NCI-H226 (cell line): ENCODE data around the gene DRC7.
"Not testable (repeated sequence)": the region's sequence is repeated elsewhere in the genome, so short reads cannot be mapped to it uniquely, and the experiment has no call there.

Experiments
- DNase-seq: peaks from one replicate; pipeline ENCODE4 v3.0.0-alpha.2; 2015

Gene DRC7

DNA sequence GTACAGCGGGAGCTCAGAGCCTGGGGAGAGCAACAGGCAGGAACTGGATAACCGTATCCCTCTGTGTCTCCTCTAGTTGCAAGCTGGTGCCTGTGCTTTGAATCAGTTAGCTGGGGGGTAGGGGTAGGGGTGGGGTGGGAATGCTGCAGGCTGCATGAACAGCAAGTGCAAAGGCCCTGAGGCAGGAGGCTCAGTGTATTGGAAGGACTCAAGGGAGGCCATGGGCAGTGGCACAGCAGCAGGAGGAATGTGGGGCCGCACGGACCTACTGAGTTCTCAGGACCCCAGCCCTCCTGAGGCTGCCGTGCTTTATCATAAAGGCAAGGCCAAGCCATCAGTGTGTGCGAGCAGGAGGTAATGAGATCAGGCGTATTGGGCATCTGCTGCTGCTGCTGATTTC is 44.2 kb downstream of the DRC7 start:
- DNase-seq: no peak

GRCh38 chr16:57739756-57740422 is 45.3 kb downstream of the DRC7 start:
- no peak for DNase-seq

GRCh38 chr16:57740423-57741071 is 45.9 kb downstream of the DRC7 start:
- DNase-seq: no peak

DNA sequence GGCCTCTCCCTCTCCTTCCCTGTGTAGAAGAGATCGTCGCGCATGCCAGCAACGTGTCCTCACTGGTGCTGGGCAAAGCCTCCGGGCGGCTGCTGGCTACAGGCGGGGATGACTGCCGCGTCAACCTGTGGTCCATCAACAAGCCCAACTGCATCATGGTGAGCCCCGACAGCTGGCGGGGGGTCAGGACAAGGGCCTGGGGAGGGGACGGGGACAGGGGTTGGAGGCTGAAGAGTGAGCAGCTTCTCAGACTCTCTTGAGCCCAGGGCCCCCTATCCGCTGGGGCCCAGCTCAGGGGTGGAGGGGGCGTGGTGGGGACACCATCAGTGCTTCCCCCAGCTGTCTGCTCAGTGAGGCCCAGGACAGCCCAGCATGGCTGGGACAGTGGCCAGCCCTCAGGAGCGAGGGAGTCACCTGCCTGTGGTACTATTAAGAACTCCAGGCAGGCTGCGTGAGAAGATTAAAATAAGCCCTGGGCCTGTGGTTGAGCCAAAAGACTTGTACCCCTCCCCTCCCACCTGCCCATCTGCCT is 47.1 kb downstream of the DRC7 start:
- no peak for DNase-seq

GRCh38 chr16:57742543-57742942 is 47.9 kb downstream of the DRC7 start:
- no peak for DNase-seq

GRCh38 chr16:57743458-57743857 is 48.9 kb downstream of the DRC7 start:
- no peak for DNase-seq

- DNase-seq: no peak
Measured at GRCh38 chr16:57743886-57744641, 49.5 kb downstream of the DRC7 start.

DNA sequence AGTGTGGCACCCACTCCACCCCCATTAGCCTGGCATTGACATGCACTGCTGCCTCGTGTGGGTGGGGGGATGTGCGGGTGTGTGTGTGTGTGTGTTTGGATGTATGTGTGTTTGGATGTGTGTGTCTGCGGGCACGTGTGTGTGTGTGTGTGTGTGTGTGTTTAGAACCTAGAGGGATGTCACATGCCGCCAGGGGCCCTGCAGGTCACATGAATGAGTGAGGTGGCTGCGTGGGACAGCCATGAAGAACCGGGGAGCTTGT is 50.0 kb downstream of the DRC7 start:
- DNase-seq: no peak

- no peak for DNase-seq
Measured at GRCh38 chr16:57745768-57746167, 51.2 kb downstream of the DRC7 start.

DNA sequence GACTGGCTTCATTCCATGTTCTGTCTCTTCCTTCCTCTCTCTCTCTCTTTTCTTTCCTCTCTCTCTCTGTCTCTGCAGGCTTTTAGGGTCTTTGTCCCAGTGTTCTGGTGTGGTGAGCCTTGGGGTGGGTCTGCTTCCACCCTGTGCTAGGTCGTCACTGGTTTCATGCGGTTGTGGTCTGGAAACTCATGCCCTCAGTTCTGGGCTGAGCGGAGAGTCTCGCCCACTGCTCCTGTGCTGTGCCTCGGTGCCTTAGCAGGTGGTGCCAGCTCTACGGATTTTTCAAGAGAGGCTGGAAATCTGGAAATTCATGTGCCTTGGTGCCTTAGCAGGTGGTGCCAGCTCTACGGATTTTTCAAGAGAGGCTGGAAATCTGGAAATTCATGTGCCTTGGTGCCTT is 51.7 kb downstream of the DRC7 start:
- DNase-seq: not testable (repeated sequence)

DNA sequence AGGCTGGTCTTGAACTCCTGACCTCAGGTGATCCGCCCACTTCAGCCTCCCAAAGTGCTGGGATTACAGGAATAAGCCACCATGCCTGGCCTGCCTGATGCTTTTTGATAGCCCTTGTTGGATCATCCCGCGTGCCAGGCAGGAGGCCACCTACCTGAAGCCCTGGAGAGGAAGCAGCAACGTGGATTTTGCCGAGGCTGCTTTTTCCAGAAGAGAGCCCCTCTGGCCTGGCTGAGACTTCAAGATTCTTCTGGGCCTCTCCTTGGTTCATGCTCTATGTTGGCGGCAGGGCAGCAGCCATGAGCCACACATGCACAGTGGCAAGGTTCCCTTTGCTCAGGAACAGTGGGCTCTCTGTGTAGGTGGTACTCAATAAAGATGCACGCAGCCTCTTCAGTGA is 52.5 kb downstream of the DRC7 start:
- DNase-seq: no peak

DNA sequence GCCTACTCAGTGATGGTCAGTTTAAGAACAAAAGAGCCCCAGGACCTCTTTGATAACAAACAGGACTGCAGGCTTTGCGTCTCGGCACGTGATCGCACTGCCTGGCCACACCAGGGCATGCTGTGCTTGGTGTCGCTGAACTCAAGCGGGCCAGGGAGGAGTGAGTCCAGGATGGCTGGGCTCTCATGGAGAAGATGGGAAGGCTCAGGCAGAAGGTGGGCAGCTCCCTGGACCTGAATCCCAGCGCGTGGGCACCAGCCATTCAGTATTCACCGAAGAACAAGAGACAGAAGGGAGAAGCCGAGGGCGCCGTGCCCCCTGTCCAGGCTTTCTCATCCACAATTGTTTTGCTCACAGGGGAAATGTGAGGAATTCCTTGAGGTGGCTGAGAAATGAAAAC is 52.9 kb downstream of the DRC7 start:
- no peak for DNase-seq

- no peak for DNase-seq
Measured at GRCh38 chr16:57747996-57748395, 53.4 kb downstream of the DRC7 start.

DNA sequence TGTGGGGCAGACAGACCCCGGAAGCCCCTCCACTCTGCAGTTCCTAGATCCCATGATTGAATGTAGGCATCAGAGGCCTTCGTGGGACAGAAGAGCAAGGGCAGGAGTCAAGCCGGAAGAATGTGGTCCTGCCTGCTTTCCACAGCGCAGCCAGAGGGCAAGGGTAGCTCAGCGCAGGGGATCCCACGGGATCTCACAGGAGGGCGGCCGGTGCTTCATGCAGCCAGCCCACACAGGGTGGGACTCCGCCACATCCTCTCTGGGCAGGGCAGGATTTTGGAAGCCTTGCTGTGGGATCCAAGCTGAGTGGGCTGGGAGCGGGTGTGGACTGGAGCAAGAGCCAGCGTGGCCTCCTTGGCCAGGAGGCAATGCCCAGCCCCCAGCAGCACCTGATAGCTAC is 54.0 kb downstream of the DRC7 start:
- no peak for DNase-seq

DNA sequence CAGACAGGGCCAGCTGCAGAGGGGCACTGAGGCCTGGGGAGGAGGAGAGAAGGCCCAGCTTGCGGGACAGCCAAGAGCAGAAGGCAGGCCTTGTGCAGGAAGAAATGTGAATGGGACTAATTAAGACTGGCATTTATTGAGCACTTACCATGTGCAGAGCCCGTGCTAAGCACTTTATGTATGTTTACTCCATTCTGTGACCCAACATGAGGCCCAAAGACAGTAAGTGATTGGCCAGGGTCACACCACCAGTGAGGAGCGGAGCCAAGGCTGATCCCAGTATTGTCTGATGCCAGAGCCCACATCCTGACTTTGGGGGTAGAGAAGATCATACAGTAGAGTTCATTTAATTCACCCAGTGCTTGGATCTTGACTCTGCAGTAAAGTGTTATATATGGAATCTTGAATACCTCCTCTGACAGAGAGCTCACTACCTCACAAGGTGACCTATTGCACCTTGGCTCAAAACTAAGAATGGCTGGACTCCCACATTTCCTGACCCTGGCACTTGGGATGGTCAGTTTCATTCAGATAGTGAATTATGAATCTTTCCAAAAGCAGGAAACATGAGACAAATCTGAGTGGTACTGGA is 54.6 kb downstream of the DRC7 start:
- DNase-seq: no peak

DNA sequence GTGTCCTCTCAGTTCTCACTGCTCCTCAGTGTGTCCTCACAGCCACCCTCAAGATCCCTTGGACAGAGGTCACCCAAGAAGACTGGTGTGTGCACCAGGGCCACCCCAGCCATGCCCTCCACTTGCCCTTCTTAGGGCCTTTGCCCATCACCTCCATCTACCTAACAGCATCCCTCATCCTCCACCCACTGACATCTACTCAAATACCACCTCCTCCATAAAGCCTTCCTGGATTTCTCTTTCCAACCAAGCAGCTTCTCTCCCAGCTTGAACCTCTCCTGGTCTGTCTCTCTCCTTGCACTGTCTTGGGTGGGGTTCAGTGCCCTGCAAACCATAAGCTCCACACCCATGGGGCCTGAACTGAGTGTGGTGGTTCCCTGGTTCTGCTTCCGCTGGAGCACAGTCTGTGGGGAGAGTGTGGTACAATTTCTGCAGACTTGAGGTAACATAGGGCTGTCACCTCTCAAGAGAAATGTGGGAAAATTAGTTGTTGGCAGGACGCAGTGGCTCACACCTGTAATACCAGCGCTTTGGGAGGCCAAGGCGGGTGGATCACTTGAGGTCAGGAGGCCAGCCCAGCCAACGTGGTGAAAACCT is 55.3 kb downstream of the DRC7 start:
- DNase-seq: no peak

DNA sequence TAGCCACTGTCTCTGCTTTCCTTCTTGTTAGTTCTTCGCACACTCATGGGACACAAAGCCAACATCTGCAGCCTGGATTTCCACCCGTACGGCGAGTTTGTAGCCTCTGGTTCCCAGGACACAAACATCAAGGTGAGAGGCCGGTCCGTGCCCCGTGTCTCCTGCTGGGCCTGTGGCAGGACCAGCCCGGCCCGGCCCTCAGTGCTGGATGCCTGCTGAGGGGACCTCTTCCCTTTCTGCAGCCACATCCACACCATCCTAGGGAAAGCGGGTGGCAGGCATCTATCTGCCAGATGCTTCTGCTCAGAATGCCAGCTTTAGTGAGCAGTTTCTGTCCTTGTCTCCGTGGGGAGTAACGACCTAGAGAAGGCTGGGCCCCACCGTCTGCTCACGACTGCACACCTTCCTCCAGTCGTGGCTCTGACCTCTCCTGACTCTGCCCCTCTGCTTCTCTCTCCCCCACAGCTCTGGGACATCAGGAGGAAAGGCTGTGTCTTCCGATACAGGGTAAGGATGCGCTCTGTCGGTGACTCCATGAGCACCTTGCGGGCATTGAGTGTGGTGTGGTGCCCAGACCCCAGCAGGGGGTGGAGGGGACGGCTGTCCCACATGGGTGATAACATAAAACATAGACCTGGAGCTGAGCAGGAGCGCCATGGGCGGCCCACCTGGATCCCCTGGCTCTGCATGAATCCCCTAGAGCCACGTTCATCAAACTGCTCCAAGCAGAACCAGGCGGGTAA is 56.4 kb downstream of the DRC7 start:
- no peak for DNase-seq

GRCh38 chr16:57751539-57752202 is 57.1 kb downstream of the DRC7 start:
- DNase-seq: no peak

- no peak for DNase-seq
Measured at GRCh38 chr16:57752203-57752580, 57.6 kb downstream of the DRC7 start.

DNA sequence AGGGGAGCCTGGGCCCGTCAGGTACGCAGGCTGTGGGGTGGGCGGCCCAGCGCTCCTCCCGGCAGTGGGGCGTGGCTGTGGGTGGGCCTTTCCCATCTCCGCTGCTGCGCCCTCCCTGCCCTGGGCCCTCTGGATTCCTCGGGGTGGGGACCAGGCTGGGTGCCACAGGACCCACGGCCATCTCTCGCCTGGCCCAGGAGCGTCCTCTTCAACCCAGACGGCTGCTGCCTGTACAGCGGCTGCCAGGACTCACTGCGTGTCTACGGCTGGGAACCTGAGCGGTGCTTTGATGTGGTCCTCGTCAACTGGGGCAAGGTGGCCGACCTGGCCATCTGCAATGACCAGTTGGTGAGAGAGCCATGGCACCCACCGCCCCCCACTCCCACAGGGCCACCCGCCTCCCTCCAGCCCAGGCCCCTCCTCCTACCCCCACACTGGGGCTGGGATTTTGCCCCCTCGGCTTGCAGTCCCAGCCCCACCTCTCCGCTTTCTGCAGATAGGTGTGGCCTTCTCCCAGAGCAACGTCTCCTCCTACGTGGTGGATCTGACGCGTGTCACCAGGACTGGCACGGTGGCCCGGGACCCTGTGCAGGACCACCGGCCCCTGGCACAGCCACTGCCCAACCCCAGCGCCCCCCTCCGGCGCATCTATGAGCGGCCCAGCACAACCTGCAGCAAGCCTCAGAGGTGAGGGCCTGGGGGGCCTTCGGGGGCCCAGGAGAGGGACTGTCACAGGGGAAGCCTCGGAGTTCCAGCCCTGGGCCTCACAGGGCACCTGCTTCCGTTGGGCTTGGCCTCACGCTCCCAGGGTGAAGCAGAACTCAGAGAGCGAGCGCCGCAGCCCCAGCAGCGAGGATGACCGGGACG is 58.2 kb downstream of the DRC7 start:
- DNase-seq: no peak
